ENCODE measurements around the gene CGNL1. TPM values are rescaled to one million over a fixed set of nuclear protein-coding genes. Genes with fewer than 3 reads are reported as not detected.
A peak's percentile ranks its signal among the peaks of the same experiment; 100 is the strongest.

CGNL1 gene
- total and polyA plus RNA-seq, 2 experiments from 2014 or later, result 11.4 to 13.1 TPM

- Histone ChIP-seq H3K27ac (peak overlapping the region; percentile 23), H2AFZ (no peak overlapping the region), H3K27me3 (no peaks in the 10 kb centered on the region), H3K4me2 (peak overlapping the region; percentile 14), H3K4me3 (no peak overlapping the region), H3K9me3 (ENCODE audit: low read depth) (no peaks in the 10 kb centered on the region), H4K20me1 (ENCODE audit: insufficient read depth, poor library complexity, severe bottlenecking) (no peaks in the 10 kb centered on the region), H3K36me3 (replicated peaks; ENCODE audit: insufficient read depth, low read depth) (no peaks in the 10 kb centered on the region), H3K9me2 (replicated peaks; ENCODE audit: insufficient read depth) (no peaks in the 10 kb centered on the region), H3K4me1 (ENCODE audit: insufficient read depth) (peaks cover 16% of the 10 kb centered on the region), H3K79me2 (peaks cover 3% of the 10 kb centered on the region)
- DNase-seq (ENCODE audit: low spot score), result no peak
- no peak for TF ChIP-seq EZH2phosphoT487 (IDR thresholded peaks at IDR 0.05; ENCODE audit: low read depth, severe bottlenecking, unreplicated experiment)
- TF ChIP-seq EZH2 (IDR thresholded peaks at IDR 0.05; ENCODE audit: borderline replicate concordance), result no peak
- no peak for TF ChIP-seq CTCF (IDR thresholded peaks at IDR 0.05; ENCODE audit: poor library complexity)
- 59% methylated on average over 2 of the region's 2 CpGs for WGBS (ENCODE audit: low lambda C conversion rate, missing lambda C conversion rate)
Measured at GRCh38 chr15:57422113-57422754, 45.9 kb downstream of the CGNL1 start.

- 93% methylated on average over 15 of the region's 15 CpGs for WGBS (ENCODE audit: low lambda C conversion rate, missing lambda C conversion rate)
- H3K9me3 ChIP-seq (ENCODE audit: low read depth), result no peaks in the 10 kb centered on the region
- no peak for DNase-seq (ENCODE audit: low spot score)
- no peak overlapping the region for H3K4me2 ChIP-seq
- no peaks in the 10 kb centered on the region for H3K27me3 ChIP-seq
- no peak overlapping the region for H2AFZ ChIP-seq
- H3K36me3 ChIP-seq (replicated peaks; ENCODE audit: insufficient read depth, low read depth), result no peaks in the 10 kb centered on the region
- no peak overlapping the region for H3K27ac ChIP-seq
- no peaks in the 10 kb centered on the region for H3K9me2 ChIP-seq (replicated peaks; ENCODE audit: insufficient read depth)
- H3K79me2 ChIP-seq, result peaks cover 3% of the 10 kb centered on the region
- H3K4me3 ChIP-seq, result no peak overlapping the region
- TF ChIP-seq EZH2 (IDR thresholded peaks at IDR 0.05; ENCODE audit: borderline replicate concordance), result no peak
- TF ChIP-seq EZH2phosphoT487 (IDR thresholded peaks at IDR 0.05; ENCODE audit: low read depth, severe bottlenecking, unreplicated experiment), result no peak
- TF ChIP-seq CTCF (IDR thresholded peaks at IDR 0.05; ENCODE audit: poor library complexity), result no peak
- H4K20me1 ChIP-seq (ENCODE audit: insufficient read depth, poor library complexity, severe bottlenecking), result no peaks in the 10 kb centered on the region
- peaks cover 30% of the 10 kb centered on the region for H3K4me1 ChIP-seq (ENCODE audit: insufficient read depth)
Measured at GRCh38 chr15:57423599-57424140, 47.4 kb downstream of the CGNL1 start.

- H3K4me3 ChIP-seq, result no peak overlapping the region
- no peak overlapping the region for H3K4me2 ChIP-seq
- 88% methylated on average over 6 of the region's 6 CpGs for WGBS (ENCODE audit: low lambda C conversion rate, missing lambda C conversion rate)
- no peak overlapping the region for H2AFZ ChIP-seq
- no peaks in the 10 kb centered on the region for H3K27me3 ChIP-seq
- H3K4me1 ChIP-seq (ENCODE audit: insufficient read depth), result peaks cover 31% of the 10 kb centered on the region
- H3K79me2 ChIP-seq, result peaks cover 6% of the 10 kb centered on the region
- H3K9me3 ChIP-seq (ENCODE audit: low read depth), result no peaks in the 10 kb centered on the region
- no peak overlapping the region for H3K27ac ChIP-seq
- no peak for TF ChIP-seq EZH2 (IDR thresholded peaks at IDR 0.05; ENCODE audit: borderline replicate concordance)
- no peak for TF ChIP-seq EZH2phosphoT487 (IDR thresholded peaks at IDR 0.05; ENCODE audit: low read depth, severe bottlenecking, unreplicated experiment)
- no peak for TF ChIP-seq CTCF (IDR thresholded peaks at IDR 0.05; ENCODE audit: poor library complexity)
- H3K36me3 ChIP-seq (replicated peaks; ENCODE audit: insufficient read depth, low read depth), result no peaks in the 10 kb centered on the region
- no peaks in the 10 kb centered on the region for H4K20me1 ChIP-seq (ENCODE audit: insufficient read depth, poor library complexity, severe bottlenecking)
- no peaks in the 10 kb centered on the region for H3K9me2 ChIP-seq (replicated peaks; ENCODE audit: insufficient read depth)
- DNase-seq (ENCODE audit: low spot score), result no peak
Measured at GRCh38 chr15:57424628-57425405, 48.5 kb downstream of the CGNL1 start.

Data from hepatocyte (in vitro differentiated cells).